HUES64 (cell line): ENCODE measurements around the gene PCDHAC1.

Experiments
- H3K27ac ChIP-seq: 2 replicates; pipeline ENCODE4 v1.7.0; 2013; ENCODE audit warnings: low read depth, low read length, inconsistent platforms
- H3K27me3 ChIP-seq: 2 replicates; pipeline ENCODE4 v1.6.1; 2013; ENCODE audit warnings: mild to moderate bottlenecking, low read length; ENCODE audit not compliant: insufficient read depth
- H3K36me3 ChIP-seq: 2 replicates; pipeline ENCODE4 v1.6.1; 2013; ENCODE audit warnings: mild to moderate bottlenecking, low read length; ENCODE audit not compliant: insufficient read depth
- H3K4me1 ChIP-seq: 2 replicates; pipeline ENCODE4 v1.6.1; 2013; ENCODE audit warnings: mild to moderate bottlenecking, low read length, moderate library complexity; ENCODE audit not compliant: insufficient read depth
- H3K4me3 ChIP-seq: 2 replicates; pipeline ENCODE4 v1.5.1; 2013; ENCODE audit warnings: mild to moderate bottlenecking, low read length, moderate library complexity
- H3K9ac ChIP-seq: 2 replicates; pipeline ENCODE4 v1.6.1; 2013; ENCODE audit warnings: mild to moderate bottlenecking, low read depth, low read length
- H3K9me3 ChIP-seq: 2 replicates; pipeline ENCODE4 v1.6.1; 2013; ENCODE audit warnings: low read depth, low read length; ENCODE audit not compliant: insufficient read depth
- WGBS: fragments of 150-250, 120-280 bp; methylation state at CpG from one replicate; pipeline ENCODE4 v1.1.7; 2013; ENCODE audit warnings: missing lambda C conversion rate; 5-methylcytosine and 5-hydroxymethylcytosine counted together

Gene PCDHAC1

DNA sequence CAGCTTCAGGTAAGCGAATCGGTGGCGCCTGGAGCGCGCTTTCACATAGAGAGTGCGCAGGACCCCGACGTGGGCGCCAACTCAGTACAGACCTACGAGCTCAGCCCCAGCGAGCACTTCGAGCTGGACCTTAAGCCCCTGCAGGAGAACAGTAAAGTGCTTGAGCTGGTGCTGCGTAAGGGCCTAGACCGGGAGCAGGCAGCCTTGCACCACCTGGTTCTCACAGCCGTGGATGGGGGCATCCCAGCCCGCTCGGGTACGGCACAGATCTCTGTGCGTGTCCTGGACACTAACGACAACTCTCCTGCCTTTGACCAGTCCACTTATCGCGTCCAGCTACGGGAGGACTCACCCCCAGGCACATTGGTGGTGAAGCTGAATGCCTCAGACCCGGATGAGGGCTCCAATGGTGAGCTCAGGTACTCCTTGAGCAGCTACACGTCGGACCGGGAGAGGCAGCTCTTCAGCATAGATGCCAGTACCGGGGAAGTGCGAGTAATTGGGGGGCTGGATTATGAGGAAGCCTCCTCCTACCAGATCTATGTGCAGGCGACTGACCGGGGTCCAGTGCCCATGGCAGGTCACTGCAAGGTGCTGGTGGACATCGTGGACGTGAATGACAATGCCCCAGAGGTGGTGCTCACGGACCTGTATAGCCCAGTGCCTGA, 41.3 kb downstream of the PCDHAC1 start:
- Histone ChIP-seq H3K4me3 (peak overlapping the region; percentile 77), H3K4me1 (peaks cover 35% of the 10 kb centered on the region), H3K36me3 (no peaks in the 10 kb centered on the region), H3K27me3 (peaks cover 48% of the 10 kb centered on the region), H3K27ac (no peak overlapping the region), H3K9me3 (no peaks in the 10 kb centered on the region), H3K9ac (peak overlapping the region; percentile 59; the same call in 1 of the 2 replicates)
- WGBS = 43% methylated on average over 34 of the region's 34 CpGs

DNA sequence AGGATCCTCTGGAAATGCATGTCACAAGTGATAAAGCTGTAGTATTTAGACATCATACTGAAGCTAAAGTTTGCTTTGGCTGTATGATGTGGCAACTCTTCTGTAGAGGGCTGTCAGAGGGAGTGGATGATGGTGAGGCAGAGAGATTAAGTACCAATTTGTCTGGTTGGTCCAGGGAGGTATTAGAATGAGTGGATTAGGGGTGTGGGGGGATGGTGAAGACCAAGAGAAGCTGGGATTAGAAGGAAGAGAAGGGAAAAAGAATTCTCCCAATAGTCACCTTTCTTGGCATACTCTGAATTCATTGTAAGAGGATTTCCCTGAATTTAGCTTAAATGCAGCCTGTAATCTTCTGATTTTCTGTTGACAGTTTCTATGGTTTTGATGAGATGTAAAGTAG, 43.8 kb downstream of the PCDHAC1 start:
- H3K36me3 ChIP-seq = no peaks in the 10 kb centered on the region
- H3K4me3 ChIP-seq = no peak overlapping the region
- peaks cover 39% of the 10 kb centered on the region for H3K27me3 ChIP-seq
- no peaks in the 10 kb centered on the region for H3K9me3 ChIP-seq
- H3K27ac ChIP-seq = no peak overlapping the region
- H3K9ac ChIP-seq = no peak overlapping the region
- H3K4me1 ChIP-seq = peaks cover 30% of the 10 kb centered on the region

GRCh38 chr5:140973550-140973949, 47.5 kb downstream of the PCDHAC1 start:
- Histone ChIP-seq H3K9me3 (no peaks in the 10 kb centered on the region), H3K9ac (no peak overlapping the region), H3K27me3 (peaks cover 6% of the 10 kb centered on the region), H3K36me3 (no peaks in the 10 kb centered on the region), H3K4me3 (no peak overlapping the region), H3K4me1 (peaks cover 36% of the 10 kb centered on the region), H3K27ac (no peak overlapping the region)

DNA sequence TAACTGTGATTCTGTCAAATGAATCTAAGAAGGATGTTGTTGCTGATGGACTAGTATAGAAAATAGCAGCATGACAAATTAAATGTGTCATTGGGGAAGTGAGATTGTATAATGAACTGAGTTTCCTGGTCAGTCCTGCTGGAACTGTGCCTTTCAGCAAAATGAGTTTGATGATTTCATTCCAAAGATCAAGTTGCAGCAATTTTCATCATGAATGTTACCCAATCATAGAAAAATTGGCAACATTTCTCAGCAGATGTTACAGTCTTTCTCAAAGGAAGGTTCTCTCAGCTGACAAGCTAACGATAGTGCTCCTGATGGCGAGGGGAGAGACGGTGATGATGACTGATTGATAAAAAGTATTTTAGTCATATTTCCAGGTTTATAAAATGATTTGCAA, 50.9 kb downstream of the PCDHAC1 start:
- Histone ChIP-seq H3K27me3 (no peaks in the 10 kb centered on the region), H3K27ac (no peak overlapping the region), H3K36me3 (peaks cover 5% of the 10 kb centered on the region; the same call in 1 of the 2 replicates), H3K9ac (no peak overlapping the region), H3K4me3 (no peak overlapping the region), H3K9me3 (no peaks in the 10 kb centered on the region), H3K4me1 (peaks cover 21% of the 10 kb centered on the region)
- 97% methylated on average over 3 of the region's 3 CpGs for WGBS

- Histone ChIP-seq H3K27me3 (no peaks in the 10 kb centered on the region), H3K27ac (no peak overlapping the region), H3K4me3 (no peak overlapping the region), H3K9me3 (no peaks in the 10 kb centered on the region), H3K36me3 (peaks cover 5% of the 10 kb centered on the region; the same call in 1 of the 2 replicates), H3K4me1 (peaks cover 21% of the 10 kb centered on the region), H3K9ac (no peak overlapping the region)
- WGBS = 90% methylated on average over 2 of the region's 2 CpGs
Measured at GRCh38 chr5:140978260-140978659, 52.2 kb downstream of the PCDHAC1 start.

- H3K9me3 ChIP-seq = no peaks in the 10 kb centered on the region
- peaks cover 5% of the 10 kb centered on the region; the same call in 1 of the 2 replicates for H3K36me3 ChIP-seq
- 100% methylated on average over 1 of the region's 1 CpG for WGBS
- H3K4me1 ChIP-seq = peaks cover 20% of the 10 kb centered on the region
- no peak overlapping the region for H3K27ac ChIP-seq
- no peaks in the 10 kb centered on the region for H3K27me3 ChIP-seq
- H3K4me3 ChIP-seq = no peak overlapping the region
- H3K9ac ChIP-seq = no peak overlapping the region
Measured at GRCh38 chr5:140978983-140979382, 52.9 kb downstream of the PCDHAC1 start.
